SHP77 treated with DMSO at 0.1 percent for 48 hours (cell line): Measurements from ENCODE around the gene PIK3IP1.
A peak's percentile ranks its signal among the peaks of the same experiment; 100 is the strongest.

ENCODE experiments used
- DNase-seq: peaks from one replicate; lab custom pipeline; 2025; lab: John Stamatoyannopoulos, UW

Gene PIK3IP1

GRCh38 chr22:31278626-31279326 is 13.5 kb downstream of the PIK3IP1 start:
- DNase-seq = no peak

DNA sequence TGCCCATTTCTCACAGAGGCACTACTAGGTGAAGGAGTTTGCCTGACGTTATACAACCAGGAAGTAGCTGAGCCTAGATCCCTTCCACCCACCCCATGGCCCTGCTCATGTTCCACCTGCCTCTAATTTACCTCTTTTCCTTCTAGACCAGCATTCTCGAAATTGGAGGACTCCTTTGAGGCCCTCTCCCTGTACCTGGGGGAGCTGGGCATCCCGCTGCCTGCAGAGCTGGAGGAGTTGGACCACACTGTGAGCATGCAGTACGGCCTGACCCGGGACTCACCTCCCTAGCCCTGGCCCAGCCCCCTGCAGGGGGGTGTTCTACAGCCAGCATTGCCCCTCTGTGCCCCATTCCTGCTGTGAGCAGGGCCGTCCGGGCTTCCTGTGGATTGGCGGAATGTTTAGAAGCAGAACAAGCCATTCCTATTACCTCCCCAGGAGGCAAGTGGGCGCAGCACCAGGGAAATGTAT is 14.1 kb downstream of the PIK3IP1 start:
- no peak for DNase-seq

DNA sequence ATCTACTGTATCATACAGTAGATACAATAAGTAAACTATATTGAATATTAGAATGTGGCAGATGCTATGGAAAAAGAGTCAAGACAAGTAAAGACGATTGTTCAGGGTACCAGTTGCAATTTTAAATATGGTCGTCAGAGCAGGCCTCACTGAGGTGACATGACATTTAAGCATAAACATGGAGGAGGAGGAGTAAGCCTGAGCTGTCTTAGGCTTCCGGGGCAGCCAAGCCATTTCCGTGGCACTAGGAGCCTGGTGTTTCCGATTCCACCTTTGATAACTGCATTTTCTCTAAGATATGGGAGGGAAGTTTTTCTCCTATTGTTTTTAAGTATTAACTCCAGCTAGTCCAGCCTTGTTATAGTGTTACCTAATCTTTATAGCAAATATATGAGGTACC is 14.5 kb downstream of the PIK3IP1 start:
- DNase-seq = no peak

GRCh38 chr22:31276426-31277167 is 15.7 kb downstream of the PIK3IP1 start:
- DNase-seq = no peak

- DNase-seq = no peak
These were observed 16.7 kb downstream of the PIK3IP1 start for GRCh38 chr22:31275576-31275975.

- DNase-seq = no peak
These were observed 17.3 kb downstream of the PIK3IP1 start for GRCh38 chr22:31275018-31275417.

DNA sequence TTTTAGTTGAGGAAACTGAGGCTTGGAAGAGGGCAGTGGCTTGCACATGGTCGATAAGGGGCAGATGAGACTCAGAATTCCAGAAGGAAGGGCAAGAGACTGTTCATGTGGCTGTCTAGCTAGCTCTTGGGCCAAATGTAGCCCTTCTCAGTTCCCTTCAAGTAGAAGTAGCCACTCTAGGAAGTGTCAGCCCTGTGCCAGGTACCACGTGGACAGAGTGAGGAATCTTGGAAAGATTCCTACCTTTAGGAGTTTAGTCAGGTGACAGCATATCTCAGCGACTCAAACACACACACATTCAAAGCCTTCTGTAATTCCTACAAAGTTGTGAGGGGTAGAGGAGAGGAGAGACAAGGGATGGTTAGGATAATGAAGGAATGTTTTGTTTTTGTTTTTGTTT is 18.3 kb downstream of the PIK3IP1 start:
- no peak for DNase-seq

DNA sequence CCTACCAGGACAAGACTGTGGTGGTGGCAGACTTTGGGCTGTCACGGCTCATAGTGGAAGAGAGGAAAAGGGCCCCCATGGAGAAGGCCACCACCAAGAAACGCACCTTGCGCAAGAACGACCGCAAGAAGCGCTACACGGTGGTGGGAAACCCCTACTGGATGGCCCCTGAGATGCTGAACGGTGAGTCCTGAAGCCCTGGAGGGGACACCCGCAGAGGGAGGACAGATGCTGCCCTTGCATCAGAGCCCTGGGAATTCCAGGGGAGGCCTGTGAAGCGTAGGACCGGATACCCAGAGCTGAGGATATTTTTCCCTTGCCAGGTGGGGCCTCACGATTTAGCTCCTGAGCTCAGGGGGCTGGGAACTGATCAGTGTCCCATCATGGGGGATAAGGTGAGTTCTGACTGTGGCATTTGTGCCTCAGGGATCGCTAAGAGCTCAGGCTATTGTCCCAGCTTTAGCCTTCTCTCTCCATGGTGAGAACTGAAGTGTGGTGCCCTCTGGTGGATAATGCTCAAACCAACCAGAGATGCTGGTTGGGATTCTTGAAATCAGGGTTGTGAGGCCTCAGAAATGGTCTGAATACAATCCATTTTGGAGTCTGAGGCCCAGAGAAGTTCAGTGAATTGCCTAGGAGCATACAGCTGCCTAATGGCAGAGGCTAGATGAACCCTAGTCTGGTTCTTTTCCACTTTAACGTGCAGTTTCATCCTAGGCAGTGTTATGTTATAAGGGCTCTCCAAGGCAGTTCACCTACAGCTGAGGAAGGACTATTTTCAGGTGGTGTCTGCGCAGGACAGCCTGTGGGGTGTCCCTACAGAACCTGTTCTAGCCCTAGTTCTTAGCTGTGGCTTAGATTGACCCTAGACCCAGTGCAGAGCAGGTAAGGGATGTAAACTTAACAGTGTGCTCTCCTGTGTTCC is 19.5 kb downstream of the PIK3IP1 start:
- DNase-seq = no peak

DNA sequence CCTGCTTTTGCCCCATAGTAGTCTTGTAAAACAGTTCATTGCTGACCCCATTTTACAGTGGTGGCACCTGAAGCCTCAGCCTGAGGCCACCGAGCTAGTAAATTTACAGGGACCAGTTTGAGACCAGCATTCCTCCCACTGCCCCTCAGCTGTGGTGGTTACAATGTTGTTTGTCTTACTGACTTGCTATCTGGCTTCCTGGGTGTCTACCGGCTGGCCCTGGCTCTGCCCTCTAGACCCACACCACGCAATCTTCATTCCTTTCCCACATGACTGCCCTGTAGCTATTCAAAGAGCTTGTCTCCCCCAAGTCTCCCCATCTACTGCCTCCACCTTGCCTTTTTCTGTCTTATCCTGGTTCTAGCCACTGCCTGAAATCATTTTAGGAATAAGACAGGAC is 20.8 kb downstream of the PIK3IP1 start:
- no peak for DNase-seq

GRCh38 chr22:31271026-31271425 is 21.3 kb downstream of the PIK3IP1 start:
- no peak for DNase-seq

- no peak for DNase-seq
These were observed 22.3 kb downstream of the PIK3IP1 start for GRCh38 chr22:31269892-31270579.

DNA sequence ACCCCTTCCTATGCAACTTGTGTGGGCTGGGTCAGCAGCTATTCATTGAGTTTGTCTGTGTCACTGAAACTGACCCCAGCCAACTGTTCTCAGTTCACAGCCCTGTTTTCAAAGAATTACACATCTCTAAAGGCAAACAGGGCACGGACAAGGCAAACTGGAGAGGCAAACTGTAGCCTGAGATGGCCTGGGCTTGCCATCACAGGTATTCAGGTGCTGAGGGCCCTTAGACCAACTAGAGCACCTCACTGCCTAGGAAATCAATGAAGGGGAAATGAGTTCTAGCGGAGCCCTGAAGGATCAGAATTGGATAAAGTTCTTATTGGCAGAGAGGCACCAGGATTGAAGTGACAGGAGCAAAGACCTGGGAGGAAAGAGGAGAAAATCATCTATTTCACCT is 24.0 kb downstream of the PIK3IP1 start:
- no peak for DNase-seq

DNA sequence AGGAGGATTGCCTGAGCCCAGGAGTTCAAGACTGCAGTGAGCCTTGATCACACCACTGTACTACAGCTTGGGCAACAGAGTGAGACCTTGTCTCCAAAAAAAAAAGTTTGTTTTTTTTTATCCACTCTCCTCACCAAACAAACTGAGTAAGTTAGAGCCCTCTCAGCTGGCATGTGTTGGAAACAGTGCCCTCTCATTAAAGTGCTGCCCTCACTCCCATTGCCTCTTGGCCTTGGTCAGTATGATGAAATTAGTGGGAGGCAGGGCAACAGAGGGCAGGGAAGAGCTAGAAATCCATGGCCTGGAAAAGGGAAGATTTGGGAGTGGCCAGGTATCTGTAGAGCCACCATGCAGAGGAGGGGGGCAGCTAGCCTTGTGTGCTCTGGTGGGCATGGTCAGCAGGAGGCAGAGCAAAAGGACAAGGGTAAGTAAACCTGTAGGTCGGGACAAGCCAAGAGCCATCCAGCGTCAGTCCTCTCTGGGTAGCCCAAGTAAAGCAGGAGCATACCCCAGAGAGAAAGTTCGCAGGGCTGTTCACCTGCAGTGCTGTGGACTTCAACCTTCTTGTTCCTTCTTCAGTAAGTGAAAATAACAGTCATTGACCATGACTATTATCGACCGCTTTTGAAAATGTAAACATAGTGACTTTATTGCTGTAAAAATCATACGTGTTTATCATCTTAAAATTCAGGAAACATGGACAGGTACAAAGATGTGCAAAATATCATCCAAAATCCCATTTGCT is 28.2 kb downstream of the PIK3IP1 start:
- DNase-seq = no peak

DNA sequence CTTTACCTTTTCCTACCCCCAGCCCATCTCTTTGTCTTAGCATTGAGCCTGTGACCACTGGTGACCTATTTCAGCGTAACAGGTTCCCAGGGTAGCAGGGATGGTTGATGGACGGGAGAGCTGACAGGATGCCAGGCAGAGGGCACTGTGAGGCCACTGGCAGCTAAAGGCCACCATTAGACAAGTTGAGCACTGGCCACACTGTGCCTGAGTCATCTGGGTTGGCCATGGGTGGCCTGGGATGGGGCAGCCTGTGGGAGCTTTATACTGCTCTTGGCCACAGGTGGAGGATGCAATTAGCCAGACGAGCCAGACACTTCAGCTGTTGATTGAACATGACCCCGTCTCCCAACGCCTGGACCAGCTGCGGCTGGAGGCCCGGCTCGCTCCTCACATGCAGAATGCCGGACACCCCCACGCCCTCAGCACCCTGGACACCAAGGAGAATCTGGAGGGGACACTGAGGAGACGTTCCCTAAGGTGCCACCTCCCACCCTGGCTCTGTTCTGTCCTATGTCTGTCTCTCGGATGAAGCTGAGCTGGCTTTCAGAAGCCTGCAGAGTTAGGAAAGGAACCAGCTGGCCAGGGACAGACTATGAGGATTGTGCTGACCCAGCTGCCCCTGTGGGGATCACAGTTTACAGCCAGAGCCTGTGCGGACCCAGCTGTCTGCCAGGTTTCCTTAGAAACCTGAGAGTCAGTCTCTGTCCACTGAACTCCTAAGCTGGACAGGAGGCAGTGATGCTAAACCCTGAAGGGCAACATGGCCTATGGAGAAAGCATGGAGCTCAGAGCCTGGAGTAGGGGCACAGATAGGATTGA is 29.8 kb downstream of the PIK3IP1 start:
- DNase-seq = no peak

- no peak for DNase-seq
These were observed 31.8 kb downstream of the PIK3IP1 start for GRCh38 chr22:31260474-31260856.

DNA sequence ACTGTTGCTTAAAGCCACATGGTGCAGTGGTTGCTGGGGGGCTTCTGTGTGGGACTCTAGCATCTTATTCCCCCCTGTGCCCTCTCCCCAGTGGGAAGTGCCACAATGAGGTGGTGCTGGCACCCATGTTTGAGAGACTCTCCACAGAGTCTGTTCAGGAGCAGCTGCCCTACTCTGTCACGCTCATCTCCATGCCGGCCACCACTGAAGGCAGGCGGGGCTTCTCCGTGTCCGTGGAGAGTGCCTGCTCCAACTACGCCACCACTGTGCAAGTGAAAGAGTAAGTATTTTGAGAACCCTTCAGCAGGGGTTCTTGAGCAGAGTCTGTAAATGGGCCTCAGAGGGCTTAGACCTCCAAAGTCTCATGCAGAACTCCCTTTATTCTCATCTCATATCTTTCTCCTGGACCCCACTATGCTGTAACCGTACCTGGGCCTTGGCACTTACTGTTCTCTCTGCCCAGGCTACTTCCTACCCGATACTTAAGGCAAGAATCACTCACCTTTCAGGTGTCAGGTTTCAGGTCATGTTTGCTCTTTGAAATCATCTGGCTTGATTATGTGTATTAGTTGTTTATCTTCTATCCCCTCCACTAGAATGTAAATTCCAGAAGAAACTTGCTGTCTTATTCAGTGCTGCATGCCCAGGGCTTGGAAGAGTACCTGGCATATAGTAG is 32.4 kb downstream of the PIK3IP1 start:
- DNase-seq = no peak

DNA sequence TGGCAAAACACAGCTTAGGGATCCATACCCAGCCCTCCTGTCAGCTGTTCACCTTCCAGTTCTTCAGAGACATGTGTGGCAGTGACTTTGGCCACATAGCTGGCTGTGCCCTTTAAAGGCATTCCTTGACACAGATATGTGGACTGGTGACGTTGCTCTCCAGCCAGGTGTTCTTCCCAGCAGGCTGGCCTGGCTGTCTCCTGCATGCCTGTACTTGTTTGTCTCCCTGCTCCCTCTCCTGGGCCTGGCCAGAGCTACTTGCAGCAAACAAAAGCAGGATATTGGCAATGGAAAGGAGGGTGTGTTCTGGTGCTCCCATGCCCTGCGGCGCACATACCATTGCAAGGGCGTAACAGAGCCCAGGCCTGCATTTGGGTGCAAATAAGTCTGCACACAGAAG is 38.3 kb downstream of the PIK3IP1 start:
- DNase-seq = peak; percentile 59

DNA sequence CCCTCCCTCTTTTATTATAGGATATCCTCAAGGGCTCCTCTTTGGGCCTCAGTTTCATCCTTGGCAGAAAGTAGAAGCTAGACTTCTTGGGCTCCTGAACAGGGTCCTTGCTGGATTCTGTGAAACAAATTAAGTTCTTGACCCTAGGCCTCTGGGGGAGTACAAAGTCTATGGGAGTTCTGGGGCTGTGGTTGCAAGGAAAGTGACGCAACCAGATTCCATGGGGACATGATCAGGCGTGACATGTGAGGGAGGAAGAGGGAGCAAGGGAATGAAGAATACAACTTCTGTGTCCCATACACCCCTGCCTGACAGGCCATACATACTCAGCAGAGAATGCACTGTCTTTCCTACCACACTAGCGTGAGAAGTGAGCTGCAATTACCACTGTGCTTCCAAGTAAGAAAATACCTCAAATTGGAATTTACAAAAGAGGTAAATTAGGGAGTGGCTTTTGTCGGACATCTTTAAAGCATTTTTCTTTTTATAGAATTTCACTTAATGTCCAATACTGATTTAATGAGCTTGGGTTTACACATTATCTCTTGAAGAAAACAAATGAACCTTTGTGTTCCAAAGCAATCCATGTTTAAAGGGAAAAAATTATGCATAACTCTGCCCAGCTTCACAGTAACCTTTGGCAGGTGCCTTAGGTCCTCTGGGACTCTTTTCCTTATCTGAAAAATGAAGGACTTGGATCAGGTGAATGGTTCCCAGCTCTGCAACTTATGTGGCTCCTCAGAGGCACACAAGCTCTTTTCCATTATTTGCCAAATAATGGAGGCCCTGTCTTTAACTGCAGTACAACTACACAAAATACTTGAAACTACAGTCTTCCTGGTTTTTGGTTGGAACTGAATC is 41.3 kb downstream of the PIK3IP1 start:
- DNase-seq = no peak
